HG03565 (cell line): Measurements from ENCODE around the gene KRTAP10-10.
"Not testable (repeated sequence)": the region's sequence is repeated elsewhere in the genome, so short reads cannot be mapped to it uniquely, and the experiment has no call there.

Source experiments
- ATAC-seq: cut with Tn5 transposase; IDR thresholded peaks from one replicate; pipeline ENCODE4 v1.9.1; 2021; ENCODE audit warnings: mild to moderate bottlenecking, moderate library complexity; ENCODE audit not compliant: unreplicated experiment

Gene KRTAP10-10

DNA sequence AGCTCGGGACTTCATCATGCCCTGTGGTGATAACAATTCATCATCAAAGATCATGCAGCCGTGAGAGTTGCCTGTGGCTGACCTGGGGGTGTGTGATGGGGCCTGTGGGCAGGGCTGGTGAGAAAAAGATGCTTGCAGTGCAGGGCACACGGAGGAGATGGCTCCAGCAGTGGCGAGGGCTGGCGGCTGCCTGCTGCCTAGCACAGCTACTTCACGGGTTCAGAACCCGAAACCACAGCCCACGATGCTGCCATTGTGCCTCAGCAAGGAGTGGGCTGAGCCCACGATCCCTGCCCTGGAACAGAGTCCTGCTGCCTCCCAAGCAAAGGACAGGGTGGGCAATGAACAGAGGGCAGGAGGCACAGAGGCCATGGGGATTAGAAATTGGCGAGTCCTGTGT is 10.9 kb upstream of the KRTAP10-10 start:
- ATAC-seq: no peak

DNA sequence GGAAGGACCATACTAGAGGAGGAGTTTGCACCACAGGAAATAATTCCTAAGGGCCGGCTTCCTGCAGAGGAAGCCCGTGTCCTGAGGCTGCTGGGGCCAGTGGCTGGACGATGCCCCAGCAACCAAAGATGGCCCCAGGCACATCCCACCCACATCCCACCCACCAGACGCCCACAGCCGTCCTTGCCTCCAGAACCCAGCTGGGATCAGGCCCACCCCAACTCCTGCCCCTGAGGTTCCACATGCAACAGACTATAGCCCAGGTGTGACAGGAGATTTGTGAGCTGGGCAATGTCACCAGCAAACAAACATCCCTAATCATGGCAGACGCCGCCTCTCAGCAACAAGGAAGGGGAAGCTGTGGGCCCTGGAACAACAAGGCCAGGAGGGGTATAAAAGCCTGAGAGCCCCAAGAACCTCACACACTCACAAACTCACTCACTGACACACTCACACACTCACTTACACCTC is 10.4 kb upstream of the KRTAP10-10 start, which contains the start of gene KRTAP10-9:
Gene KRTAP10-9, plus strand, starts transcription at position 421 of the 471 bp plus-strand sequence. CDS start 79 bp downstream, outside the sequence.
- ATAC-seq: no peak

DNA sequence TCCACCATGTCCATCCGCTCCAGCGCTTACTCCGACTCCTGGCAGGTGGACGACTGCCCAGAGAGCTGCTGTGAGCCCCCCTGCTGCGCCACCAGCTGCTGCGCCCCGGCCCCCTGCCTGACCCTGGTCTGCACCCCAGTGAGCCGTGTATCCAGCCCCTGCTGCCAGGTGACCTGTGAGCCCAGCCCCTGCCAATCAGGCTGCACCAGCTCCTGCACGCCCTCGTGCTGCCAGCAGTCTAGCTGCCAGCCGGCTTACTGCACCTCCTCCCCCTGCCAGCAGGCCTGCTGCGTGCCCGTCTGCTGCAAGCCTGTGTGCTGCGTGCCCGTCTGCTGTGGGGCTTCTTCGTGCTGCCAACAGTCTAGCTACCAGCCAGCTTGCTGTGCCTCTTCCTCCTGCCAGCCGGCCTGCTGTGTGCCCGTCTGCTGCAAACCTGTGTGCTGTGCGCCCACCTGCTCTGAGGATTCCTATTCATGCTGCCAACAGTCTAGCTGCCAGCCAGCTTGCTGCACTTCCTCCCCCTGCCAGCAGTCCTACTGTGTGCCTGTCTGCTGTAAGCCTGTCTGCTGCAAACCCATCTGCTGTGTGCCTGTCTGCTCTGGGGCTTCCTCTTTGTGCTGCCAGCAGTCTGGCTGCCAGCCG is 9.9 kb upstream of the KRTAP10-10 start:
- not testable (repeated sequence) for ATAC-seq

DNA sequence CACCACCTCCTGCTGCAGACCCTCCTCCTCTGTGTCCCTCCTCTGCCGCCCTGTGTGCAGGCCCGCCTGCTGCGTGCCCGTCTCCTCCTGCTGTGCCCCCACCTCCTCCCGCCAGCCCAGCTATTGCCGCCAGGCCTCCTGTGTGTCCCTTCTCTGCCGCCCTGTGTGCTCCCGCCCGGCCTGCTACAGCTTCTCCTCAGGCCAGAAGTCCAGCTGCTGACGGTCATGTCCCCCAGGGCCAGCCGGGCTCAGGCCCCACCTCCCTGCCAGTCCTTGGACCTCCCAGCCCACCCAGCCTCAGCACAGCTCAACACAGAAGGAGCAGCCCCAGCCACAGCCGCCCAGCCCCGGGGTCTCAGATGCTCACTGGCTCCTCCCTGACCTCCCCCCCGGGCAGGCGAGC is 9.3 kb upstream of the KRTAP10-10 start:
- ATAC-seq: not testable (repeated sequence)

DNA sequence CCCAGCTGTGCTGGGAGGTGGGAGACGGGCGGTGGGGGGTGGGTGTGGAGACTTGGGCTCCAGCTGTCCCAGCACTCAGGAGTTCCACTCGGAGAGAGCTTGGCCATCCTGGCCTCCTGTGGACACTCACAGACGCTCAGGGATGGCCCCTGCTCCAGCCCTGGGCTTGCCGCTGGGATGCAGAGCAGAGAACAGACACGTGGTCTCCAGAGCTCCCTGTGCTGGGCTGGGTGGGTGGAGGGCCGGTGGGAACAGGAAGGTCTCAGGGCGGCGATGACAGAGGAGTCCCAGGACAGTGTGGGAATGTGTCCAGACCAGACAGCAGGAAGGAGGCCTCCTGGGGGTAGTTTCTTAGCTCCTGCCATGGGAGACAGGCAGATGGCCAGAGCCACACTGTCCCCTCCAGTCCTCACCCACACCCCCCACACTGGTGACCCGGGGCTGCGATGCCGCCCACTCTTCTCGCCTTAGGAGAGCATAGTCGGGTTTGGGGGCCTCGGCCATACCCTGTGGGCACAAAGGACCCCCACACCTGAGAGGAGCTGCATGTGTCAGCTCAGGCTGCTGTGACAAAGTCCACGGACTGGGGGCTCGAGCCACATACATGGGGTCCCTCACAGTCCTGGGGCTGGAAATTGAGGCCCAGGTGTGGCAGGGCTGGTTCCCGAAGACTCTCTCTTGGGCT is 8.3 kb upstream of the KRTAP10-10 start:
- no peak for ATAC-seq

DNA sequence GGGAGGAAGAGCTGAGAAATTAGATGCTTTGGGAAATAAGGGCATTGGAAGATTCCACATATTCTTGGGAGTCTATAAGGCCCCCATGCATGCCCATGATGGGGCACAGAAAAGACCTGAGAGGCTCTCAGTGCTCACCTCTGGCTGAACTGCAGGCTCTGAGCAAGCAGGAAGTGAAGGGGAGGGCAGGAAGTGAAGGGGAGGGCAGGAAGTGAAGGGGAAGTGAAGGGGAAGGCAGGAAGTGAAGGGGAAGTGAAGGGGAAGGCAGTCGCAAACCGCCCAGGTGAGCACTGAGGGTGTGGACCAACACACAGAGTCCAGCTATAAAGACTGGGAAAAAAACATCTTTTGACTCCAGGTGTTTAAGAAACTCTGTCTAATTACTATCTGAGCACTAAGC is 6.7 kb upstream of the KRTAP10-10 start:
- no peak for ATAC-seq

DNA sequence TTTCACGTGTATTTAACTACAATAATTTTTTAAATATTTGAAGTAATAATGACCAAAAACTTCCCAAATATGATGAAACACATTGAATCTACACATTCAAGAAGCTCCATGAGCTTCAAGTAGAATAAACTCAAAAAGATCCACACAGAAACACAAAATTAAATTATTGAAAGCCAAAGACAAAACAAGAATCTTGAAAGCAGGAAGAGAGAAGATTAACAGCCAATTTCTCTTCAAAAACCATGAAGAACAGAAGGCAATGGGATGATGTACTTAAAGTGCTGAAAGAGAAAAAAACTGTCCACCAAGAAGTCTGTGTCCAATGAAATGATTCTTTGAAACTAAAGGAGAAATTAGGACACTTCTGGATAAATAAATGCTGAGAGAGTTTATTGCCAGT is 5.1 kb upstream of the KRTAP10-10 start:
- no peak for ATAC-seq

DNA sequence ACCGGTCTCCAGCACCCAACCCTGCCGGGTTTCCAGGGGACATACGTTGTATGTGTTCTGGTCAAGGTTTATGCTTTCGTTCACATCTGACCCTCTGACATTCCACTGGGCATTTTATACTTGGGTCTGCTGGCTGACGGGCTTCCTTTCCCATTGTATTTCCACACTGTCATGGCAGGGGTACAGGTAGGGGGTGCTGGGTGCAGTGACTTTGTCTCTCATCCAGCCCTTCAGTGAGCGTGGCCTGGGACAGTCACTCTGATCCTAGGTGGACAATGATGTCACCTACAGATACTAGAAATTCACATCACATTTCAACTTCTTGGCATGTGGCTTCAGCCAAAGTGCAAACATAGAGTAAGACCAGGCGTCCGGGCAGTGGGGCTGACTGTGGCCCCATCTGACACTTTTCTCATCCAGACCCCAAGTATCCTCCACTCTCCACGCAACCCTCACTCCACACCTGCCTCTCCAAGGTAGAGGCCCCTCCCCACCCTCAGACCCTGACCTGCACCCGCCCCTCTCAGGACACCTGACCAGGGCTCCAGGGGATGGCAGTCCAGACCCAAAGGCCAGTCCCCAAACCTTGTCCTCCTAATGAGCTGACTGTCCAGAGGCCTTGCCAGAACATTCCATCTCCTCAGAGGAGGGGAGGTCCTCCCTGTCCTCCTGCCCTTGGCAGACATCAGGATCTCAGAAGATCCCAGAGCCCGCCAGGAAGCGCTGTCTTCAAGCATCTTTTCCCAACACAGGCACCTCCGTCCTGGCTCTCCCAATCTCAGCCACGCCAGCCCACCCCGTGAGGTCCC is 743 bp upstream of the KRTAP10-10 start:
- no peak for ATAC-seq

DNA sequence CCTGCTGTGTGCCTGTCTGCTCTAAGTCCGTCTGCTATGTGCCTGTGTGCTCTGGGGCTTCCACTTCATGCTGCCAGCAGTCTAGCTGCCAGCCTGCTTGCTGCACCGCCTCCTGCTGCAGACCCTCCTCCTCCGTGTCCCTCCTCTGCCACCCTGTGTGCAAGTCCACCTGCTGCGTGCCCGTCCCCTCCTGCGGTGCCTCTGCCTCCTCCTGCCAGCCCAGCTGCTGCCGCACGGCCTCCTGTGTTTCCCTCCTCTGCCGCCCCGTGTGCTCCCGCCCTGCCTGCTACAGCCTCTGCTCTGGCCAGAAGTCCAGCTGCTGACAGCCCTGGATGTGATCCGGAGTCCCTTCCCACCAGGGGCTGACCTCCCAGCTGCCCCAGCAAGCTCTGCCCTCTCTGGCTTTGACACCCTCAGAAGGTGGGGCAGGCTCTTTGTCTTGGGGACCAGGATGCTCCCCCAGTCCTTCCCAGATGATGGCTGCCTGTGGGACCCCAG is 744 bp downstream of the KRTAP10-10 start:
- ATAC-seq: not testable (repeated sequence)

DNA sequence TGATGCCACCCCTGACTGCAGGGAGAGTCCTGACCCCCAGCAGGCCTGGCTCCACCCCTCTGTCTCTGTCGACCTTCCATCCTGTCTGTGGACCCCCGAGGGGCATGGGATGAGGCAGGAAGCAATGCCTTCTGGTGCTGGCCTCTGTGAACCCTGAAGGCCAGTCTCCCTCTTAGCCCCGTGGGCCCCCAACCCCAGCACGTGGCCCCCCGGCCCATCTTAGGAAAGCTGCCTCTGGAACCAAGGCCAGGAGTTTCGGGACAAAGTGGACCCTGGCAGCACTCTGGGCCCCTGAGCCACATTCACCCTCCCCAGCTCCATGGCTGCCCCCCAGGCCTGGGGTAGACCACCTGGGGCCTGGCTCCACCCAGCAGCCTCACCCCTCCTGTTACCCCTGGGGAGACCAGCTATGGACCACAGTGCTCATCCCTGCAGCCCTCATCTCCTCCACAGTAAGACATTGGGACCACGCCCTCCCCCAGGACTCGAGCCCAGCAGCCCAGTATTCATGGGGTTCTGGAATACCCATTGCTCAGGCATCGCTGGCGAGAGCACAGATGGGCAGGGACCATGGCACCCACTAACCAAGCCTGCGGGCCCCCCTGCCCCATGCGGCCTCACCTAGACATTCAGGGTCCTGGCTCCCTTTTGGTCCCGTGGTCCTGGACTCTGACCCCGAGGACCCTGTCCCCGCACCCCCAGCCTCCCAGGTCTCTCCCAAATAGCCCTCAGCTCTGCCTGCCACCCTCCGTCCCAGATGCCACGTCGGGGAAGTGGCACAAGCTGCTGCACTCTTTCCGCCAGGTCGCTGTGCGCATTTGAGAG is 1.6 kb downstream of the KRTAP10-10 start:
- not testable (repeated sequence) for ATAC-seq

DNA sequence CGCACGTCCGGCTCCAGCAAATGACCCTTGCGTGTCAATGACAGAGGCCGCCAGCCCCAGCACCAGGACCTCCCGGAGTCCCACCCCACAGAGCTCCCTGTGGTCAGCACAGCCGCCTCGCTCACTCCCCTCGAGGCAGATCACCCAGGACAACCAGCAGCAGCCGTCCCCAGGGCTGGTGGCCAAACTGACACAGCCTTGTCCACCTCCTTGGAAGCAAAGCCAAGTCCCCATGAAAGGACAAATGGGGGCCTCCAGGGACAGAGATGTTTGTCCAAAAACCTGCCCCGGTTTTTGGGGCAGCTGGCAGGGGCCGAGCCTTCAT is 2.1 kb downstream of the KRTAP10-10 start:
- no peak for ATAC-seq

DNA sequence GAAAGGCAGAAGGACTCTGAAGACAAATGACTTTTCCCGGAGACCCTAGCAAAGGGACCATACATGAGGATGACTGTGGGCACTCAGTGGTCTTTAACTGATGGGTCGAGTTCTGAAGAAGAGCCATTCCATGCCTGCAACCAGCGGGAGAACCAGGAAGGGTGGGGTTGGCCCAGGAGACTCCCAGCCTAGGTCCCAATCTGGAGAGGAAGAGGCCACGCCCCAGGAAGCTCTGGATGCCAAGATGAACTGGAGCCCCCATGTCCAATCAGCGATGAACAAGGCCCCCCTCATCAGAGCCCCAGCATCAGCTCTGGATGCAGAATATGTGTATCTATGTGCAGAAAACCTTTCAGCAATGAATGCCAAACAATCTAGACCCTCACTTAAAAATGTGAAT is 3.6 kb downstream of the KRTAP10-10 start:
- ATAC-seq: no peak

DNA sequence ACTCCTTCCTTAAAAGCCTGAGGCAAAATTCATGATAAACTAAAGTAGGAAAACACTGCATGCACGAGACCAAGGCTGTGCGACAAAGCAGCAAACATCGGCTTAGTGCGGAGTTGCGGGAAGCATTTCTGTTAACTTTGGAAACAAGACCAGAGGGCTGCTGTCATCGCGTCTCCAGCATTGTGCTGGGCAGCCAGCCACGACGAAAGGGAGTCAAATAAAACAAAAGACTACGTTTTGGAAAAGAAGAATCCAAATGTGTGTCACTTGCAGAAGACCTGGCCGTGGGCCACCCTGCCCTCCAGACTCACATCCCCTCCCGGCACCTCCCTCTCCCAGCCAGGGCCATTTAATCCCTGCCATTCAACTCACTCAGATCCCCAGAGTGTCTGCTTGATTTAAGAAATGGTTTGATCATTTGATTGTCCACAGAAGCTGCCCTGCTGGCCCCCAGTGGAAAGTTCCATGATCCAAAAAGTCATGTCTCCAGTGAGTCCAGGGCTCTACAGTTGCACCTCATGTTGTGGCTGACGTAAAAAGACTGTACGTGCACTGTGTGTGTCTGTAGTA is 6.7 kb downstream of the KRTAP10-10 start:
- no peak for ATAC-seq

DNA sequence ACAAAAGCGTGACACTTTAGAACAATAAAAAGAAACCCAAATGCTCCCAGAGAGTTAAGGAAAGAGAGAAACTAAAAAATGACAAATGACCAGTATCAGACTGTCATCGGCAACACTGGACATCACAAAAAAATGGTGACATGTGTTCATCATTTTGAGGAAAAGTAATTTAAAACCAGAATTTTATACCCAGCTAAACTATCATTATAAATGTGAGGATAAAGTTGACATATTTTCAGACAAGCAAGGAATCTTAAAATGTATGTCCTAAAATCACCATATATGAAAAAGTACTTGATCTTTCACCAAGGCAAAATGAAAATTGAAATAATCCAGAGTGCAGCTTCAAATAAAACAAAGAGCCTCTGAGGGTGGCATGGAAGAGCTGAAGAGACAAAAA is 7.7 kb downstream of the KRTAP10-10 start:
- ATAC-seq: no peak

DNA sequence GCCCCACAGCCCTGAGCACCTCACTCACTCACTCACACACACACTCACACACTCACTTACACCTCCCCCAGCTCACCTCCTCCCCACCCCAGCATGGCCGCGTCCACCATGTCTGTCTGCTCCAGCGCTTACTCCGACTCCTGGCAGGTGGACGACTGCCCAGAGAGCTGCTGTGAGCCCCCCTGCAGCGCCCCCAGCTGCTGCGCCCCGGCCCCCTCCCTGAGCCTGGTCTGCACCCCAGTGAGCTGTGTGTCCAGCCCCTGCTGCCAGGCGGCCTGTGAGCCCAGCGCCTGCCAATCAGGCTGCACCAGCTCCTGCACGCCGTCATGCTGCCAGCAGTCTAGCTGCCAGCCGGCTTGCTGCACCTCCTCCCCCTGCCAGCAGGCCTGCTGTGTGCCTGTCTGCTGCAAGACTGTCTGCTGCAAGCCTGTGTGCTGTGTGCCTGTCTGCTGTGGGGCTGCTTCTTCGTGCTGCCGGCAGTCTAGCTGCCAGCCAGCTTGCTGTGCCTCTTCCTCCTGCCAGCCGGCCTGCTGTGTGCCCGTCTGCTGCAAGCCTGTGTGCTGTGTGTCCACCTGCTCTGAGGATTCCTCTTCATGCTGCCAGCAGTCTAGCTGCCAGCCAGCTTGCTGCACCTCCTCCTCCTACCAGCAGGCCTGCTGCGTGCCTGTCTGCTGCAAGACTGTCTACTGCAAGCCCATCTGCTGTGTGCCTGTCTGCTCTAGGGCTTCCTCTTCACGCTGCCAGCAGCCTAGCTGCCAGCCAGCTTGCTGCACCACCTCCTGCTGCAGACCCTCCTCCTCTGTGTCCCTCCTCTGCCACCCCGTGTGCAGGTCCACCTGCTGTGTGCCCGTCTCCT is 9.4 kb downstream of the KRTAP10-10 start, which contains the start of gene KRTAP10-11:
Gene KRTAP10-11, plus strand, starts transcription at position 49 of the 856 bp plus-strand sequence. Its CDS starts 45 bp downstream, at position 94.
- ATAC-seq: not testable (repeated sequence)

DNA sequence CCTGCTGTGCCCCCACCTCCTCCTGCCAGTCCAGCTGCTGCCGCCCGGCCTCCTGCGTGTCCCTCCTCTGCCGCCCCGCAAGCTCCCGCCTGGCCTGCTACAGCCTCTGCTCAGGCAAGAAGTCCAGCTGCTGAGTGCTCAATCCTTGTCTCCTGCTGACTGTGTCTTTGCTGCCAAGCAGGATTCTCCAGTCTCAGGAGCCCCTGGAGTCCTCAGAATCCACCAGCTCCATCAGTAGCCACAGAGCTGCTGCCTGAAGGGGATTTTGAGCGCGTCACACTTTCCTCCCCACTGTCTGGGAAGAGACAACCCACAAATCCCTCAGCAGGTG is 10.0 kb downstream of the KRTAP10-10 start:
- ATAC-seq: no peak

DNA sequence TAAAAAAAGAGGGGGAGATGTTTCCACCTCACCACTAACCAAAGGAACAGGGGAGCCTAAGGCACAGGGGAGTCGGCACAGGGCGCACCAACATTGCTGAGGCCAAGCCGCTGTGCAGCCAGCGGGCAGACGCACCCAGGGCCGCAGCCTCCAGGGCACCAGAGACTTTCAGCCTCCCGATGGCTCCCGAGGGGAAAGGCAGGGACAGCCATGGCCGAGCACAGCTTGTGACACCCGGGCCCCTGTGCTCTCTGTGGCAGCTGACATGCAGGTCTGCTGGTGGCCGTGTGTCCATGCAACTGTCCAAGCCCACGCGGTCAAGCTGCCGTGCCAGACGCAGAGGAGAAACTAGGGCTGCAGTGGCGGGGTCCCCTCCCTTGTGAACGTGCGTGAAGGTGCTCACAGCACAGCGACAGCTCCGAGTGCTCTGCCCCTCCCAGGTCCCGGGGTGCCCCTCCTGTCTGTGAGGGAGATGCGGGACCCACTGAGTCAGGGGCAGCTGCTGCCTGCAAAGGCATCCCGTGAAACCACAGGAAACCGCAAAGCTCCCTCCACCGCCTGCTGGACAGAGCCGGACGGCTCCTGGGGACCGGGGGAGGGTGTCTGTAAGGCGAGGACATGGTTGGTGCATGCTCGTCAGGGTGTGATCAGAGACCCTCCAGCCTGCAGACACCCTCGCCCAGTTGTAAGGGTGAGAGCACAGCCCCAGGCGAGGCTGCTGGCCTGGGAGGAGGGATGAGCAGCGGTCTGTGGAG is 11.6 kb downstream of the KRTAP10-10 start:
- no peak for ATAC-seq

DNA sequence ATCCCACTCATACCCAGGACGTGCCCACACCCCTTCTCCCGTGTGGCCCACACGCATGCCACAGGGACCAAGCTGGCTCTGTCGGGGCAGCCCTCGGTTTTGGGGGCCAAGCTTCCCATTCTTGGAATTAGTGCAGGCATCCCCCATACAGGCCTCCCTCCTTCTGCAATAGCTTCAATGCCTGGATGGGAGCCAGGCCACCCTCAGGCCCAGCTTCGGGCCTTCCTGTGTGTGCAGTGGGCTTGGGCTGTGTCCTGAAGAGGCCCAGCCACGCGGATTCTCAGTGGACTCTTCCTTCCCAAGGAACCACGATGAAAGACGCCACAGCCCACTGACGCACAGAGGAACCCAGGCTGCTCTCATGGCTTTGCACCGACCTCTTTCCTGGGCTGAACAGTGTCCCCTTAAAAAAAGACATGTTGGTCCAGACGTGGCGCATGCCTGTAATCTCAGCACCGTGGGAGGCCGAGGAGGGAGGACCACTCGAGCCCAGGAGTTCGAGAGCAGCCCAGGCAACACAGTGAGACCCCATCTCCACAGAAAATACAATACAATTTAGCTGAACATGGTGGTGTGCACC is 12.5 kb downstream of the KRTAP10-10 start:
- no peak for ATAC-seq
